Measurements from ENCODE around the gene YWHAQ. TPM values are rescaled to one million over a fixed set of nuclear protein-coding genes. Genes with fewer than 3 reads are reported as not detected.

Gene YWHAQ
- total and polyA plus RNA-seq, 2 of the 4 experiments (the other 2 are of a cell fraction), result 196 to 255 TPM

DNA sequence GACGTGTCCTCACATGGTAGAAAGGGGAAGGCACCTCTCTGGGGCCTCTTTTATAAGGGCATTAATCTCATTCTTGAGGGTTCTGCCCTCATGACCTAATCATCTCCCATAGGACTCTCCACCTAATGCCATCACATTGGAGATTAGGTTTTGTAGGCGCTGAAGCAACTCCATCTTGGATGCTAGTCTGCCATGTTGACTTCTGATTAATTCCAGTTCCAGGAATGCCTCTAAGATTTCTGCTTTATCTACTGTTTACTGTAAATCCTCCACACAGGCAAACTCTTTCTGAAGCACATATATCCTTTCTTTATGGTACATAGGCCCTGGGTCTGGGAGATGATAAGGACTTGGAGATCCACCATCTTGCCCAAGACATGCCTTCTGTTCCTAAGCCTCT is 49.3 kb upstream of the YWHAQ start:
- H3K23ac ChIP-seq (ENCODE audit: low read depth, low read length), result no peak overlapping the region
- H2AFZ ChIP-seq (replicated peaks; ENCODE audit: low read length, poor library complexity), result no peak overlapping the region
- H3K9me1 ChIP-seq (ENCODE audit: insufficient read depth, low read length), result peaks cover 10% of the 10 kb centered on the region; the same call in 1 of the 2 replicates
- no peak overlapping the region for H3K14ac ChIP-seq (replicated peaks; ENCODE audit: low read depth, low read length)
- intact Hi-C loops (cut with micrococcal nuclease) (no loop called here), dilution Hi-C loops (cut with HindIII; ENCODE audit: low sequenced_read_pairs, unreplicated experiment) (no loop called here), in situ Hi-C loops (cut with MboI; ENCODE audit: low sequenced_read_pairs) (no loop called here)
- H3K9me3 ChIP-seq (ENCODE audit: control insufficient read depth, insufficient read depth, low read length), result no peaks in the 10 kb centered on the region
- ChIA-PET CTCF (no interaction called here), POLR2A (ENCODE audit: unreplicated experiment) (no interaction called here)
- H3K79me1 ChIP-seq (ENCODE audit: low read depth in 1 of 2, low read length in 2 of 2), result peaks cover 2 to 9% of the 10 kb centered on the region in 2 experiments; a peak in 1 of 4 replicates
- H3K27ac ChIP-seq (ENCODE audit: insufficient read depth, low read length), result no peak overlapping the region
- ATAC-seq (ENCODE audit: low read depth) (no peak), DNase-seq (no peak)
- H4K5ac ChIP-seq (ENCODE audit: low read depth, low read length), result no peak overlapping the region
- H3K56ac ChIP-seq (ENCODE audit: extremely low read depth, insufficient read depth, low read length), result no peak overlapping the region
- 100% methylated on average over 1 of the region's 2 CpGs; no CpG with 5 or more reads in 1 of the 2 experiments for WGBS, 2 experiments (ENCODE audit: extremely low coverage in 2 of 2, insufficient read length in 1 of 2)
- H2AK5ac ChIP-seq (ENCODE audit: low read depth, low read length), result no peak overlapping the region
- H2BK20ac ChIP-seq (ENCODE audit: low read depth, low read length), result no peak overlapping the region
- H2BK15ac ChIP-seq (ENCODE audit: low read depth, low read length), result 0 out of 3 replicates have a peak overlapping the region, but pooled peaks have one; percentile 17
- peak overlapping the region; percentile 20; the same call in 1 of the 2 replicates for H4K91ac ChIP-seq (ENCODE audit: insufficient read depth, low read depth, low read length)
- H4K20me1 ChIP-seq (ENCODE audit: insufficient read depth, low read length), result no peaks in the 10 kb centered on the region
- H3K27me3 ChIP-seq (ENCODE audit: control insufficient read depth, insufficient read depth, low read length), result no peaks in the 10 kb centered on the region
- no peak overlapping the region for H3K4me2 ChIP-seq (ENCODE audit: low read depth, low read length)
- no peaks in the 10 kb centered on the region for H3K36me3 ChIP-seq (ENCODE audit: control insufficient read depth, insufficient read depth, low read length)
- no peak overlapping the region for H3K4me3 ChIP-seq (ENCODE audit: insufficient read depth, low read depth, low read length)
- no peak overlapping the region for H3K18ac ChIP-seq (ENCODE audit: low read depth, low read length)
- no peak overlapping the region for H2BK120ac ChIP-seq (ENCODE audit: low read depth, low read length)
- no peak overlapping the region for H3K4ac ChIP-seq (ENCODE audit: low read depth, low read length)
- TF ChIP-seq MAFK (IDR thresholded peaks at IDR 0.05; ENCODE audit: low read depth, low read length) (no peak), NFE2L2 (IDR thresholded peaks at IDR 0.05; ENCODE audit: low read depth, low read length) (no peak), BHLHE40 (IDR thresholded peaks at IDR 0.05; ENCODE audit: low read depth, low read length) (no peak), RCOR1 (IDR thresholded peaks at IDR 0.05; ENCODE audit: insufficient replicate concordance, low read length) (no peak), RAD21 (IDR thresholded peaks at IDR 0.05; ENCODE audit: low read length) (no peak), CEBPB (IDR thresholded peaks at IDR 0.05; ENCODE audit: low read depth, low read length) (no peak), POLR2A (IDR thresholded peaks at IDR 0.05; ENCODE audit: low read depth, low read length) (no peak), RFX5 (IDR thresholded peaks at IDR 0.05; ENCODE audit: low read depth, low read length) (no peak), SMC3 (IDR thresholded peaks at IDR 0.05; ENCODE audit: low read depth, low read length) (no peak), FOS (IDR thresholded peaks at IDR 0.05; ENCODE audit: low read depth, low read length) (no peak), CHD1 (IDR thresholded peaks at IDR 0.05; ENCODE audit: low read depth, low read length) (no peak), MAZ (IDR thresholded peaks at IDR 0.05; ENCODE audit: borderline replicate concordance, low read depth, low read length) (no peak), MXI1 (IDR thresholded peaks at IDR 0.05; ENCODE audit: borderline replicate concordance, low read depth, low read length) (no peak)
- TF ChIP-seq, protein P1, sequence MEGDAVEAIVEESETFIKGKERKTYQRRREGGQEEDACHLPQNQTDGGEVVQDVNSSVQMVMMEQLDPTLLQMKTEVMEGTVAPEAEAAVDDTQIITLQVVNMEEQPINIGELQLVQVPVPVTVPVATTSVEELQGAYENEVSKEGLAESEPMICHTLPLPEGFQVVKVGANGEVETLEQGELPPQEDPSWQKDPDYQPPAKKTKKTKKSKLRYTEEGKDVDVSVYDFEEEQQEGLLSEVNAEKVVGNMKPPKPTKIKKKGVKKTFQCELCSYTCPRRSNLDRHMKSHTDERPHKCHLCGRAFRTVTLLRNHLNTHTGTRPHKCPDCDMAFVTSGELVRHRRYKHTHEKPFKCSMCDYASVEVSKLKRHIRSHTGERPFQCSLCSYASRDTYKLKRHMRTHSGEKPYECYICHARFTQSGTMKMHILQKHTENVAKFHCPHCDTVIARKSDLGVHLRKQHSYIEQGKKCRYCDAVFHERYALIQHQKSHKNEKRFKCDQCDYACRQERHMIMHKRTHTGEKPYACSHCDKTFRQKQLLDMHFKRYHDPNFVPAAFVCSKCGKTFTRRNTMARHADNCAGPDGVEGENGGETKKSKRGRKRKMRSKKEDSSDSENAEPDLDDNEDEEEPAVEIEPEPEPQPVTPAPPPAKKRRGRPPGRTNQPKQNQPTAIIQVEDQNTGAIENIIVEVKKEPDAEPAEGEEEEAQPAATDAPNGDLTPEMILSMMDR (conservative IDR thresholded peaks at IDR 0.05; ENCODE audit: low read depth, low read length), result no peak
- TF ChIP-seq, protein P2, sequence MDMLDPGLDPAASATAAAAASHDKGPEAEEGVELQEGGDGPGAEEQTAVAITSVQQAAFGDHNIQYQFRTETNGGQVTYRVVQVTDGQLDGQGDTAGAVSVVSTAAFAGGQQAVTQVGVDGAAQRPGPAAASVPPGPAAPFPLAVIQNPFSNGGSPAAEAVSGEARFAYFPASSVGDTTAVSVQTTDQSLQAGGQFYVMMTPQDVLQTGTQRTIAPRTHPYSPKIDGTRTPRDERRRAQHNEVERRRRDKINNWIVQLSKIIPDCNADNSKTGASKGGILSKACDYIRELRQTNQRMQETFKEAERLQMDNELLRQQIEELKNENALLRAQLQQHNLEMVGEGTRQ (IDR thresholded peaks at IDR 0.05; ENCODE audit: low read depth, low read length), result no peak
- TF ChIP-seq, protein P3, sequence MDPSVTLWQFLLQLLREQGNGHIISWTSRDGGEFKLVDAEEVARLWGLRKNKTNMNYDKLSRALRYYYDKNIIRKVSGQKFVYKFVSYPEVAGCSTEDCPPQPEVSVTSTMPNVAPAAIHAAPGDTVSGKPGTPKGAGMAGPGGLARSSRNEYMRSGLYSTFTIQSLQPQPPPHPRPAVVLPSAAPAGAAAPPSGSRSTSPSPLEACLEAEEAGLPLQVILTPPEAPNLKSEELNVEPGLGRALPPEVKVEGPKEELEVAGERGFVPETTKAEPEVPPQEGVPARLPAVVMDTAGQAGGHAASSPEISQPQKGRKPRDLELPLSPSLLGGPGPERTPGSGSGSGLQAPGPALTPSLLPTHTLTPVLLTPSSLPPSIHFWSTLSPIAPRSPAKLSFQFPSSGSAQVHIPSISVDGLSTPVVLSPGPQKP (IDR thresholded peaks at IDR 0.05; ENCODE audit: borderline replicate concordance, low read depth, low read length), result no peak
- BruUV-seq (replicated peaks), result no TSS peak
- no peak overlapping the region for H4K8ac ChIP-seq (ENCODE audit: low read depth in 2 of 2, low read length in 2 of 2)
- H2BK5ac ChIP-seq (ENCODE audit: low read depth, low read length, poor library complexity, severe bottlenecking), result no peak overlapping the region
- H3K9ac ChIP-seq (ENCODE audit: low read depth, low read length), result no peak overlapping the region
- H3K4me1 ChIP-seq (ENCODE audit: control insufficient read depth, insufficient read depth, low read length), result peaks cover 11% of the 10 kb centered on the region
- H2AK9ac ChIP-seq (replicated peaks; ENCODE audit: low read depth, low read length, poor library complexity), result no peak overlapping the region
